GM19438 (cell line): Measurements from ENCODE around the gene ILF3.

Experiments
- ATAC-seq: cut with Tn5 transposase; IDR thresholded peaks from one replicate; pipeline ENCODE4 v1.9.1; 2021; ENCODE audit warnings: low read depth; ENCODE audit not compliant: unreplicated experiment

ILF3 gene

GRCh38 chr19:10726268-10726667 lies 72.1 kb downstream of the ILF3 start:
- no peak for ATAC-seq

DNA sequence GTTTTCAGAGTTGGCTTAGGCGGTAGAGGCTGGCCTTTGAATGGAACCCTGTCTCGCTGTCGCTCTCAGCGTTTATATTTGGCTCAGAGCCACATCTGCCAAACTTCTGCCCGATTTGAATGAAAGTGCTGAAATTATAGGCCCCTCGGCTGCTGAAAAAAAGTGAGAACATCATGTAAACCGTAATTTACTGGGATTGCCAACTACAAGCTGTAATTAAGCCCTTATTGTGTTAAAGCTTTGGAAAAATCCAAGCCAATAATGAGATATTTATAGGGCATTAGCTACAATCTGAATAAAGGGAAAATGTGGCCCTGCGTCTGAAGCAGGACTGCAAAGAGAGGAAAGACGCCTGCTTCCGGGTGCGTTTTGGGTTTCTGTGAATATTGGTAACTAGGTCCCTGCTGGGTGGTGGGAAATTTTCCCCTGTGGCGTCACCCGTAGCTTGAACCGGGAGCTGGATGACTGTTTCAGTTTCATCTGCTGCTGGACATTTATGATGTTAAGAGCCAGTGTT lies 73.6 kb downstream of the ILF3 start:
- no peak for ATAC-seq

DNA sequence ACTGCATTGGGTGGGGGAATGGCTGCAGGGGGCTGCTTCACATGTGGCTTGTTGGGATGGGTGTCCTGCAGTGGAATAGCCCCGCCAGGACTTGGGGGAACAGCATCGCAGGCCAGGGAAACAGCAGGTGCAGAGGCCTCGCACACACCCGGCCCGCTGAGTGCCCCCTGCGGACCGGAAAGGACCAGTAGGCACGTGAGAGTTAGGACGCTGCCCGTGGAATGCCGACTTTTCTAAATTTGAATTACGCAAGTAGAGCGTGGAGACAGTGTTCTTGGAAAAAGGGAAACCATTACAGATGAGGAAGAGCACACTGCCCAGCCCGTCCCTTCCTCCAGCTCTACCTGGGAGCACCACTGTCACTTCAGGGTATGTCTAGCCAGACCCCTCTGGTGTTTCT lies 75.3 kb downstream of the ILF3 start:
- ATAC-seq: no peak

- ATAC-seq: no peak
Measured at GRCh38 chr19:10730932-10731331, 76.8 kb downstream of the ILF3 start.

DNA sequence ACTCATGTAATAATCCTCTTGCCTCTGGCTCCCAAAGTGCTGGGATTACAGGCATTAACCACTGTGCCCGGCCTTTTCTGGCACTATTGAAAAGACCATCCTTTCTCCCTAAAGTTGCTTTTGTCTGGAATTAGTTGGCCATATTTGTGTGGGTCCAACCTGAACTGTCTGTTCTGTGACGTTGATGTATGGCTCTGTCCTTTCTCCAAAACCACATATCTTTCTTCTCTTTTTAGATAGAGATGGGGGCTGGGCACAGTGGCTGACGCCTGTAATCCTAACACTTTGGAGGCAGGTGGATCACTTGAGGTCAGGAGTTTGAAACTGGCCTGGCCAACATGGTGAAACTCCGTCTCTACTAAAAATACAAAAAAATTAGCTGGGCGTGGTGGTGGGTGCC lies 81.6 kb downstream of the ILF3 start:
- no peak for ATAC-seq

DNA sequence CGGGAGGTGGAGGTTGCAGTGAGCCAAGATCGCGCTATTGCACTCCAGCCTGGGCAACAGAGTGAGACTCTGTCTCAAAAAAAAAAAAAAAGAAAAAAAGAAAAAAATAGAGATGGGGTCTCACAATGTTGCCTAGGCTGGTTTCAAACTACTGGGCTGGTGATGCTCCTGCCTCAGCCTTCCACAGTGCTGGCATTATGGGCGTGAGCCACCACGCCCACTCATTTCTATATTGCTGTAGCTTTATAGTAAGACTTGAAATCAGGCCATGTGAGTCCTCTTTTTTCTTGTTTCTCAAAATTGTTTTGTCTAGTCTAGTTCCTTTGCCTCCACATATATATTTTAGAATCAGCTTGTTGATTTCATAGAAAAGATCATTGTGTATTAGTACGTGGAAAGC lies 82.0 kb downstream of the ILF3 start:
- no peak for ATAC-seq

GRCh38 chr19:10736916-10737551 lies 82.9 kb downstream of the ILF3 start:
- no peak for ATAC-seq

GRCh38 chr19:10737722-10738121 lies 83.6 kb downstream of the ILF3 start:
- ATAC-seq: no peak

DNA sequence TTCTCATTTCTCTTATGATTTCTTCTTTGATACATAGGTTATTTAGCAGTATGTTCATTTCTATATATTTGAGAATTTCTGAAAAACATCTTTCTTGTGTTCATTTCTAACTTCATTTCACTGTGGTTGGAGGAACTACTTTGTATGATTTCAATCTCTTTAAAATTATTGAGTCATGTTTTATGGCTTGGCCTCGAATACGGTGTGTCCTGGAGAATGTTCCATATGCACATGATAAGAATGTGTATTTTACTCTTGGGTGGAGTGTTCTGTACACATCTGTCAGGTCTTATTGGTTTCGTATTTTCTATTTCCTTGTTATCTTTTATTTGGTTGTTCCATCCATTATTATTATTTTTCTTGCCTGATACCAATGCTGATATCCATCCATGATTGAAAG lies 86.7 kb downstream of the ILF3 start:
- no peak for ATAC-seq
